Suppressor macrophage (primary cell): ENCODE results near the gene SARM1.
A peak's percentile ranks its signal among the peaks of the same experiment; 100 is the strongest.

Source experiments
- DNase-seq, 4 experiments: peaks; one replicate each; pipeline ENCODE4 v3.0.0-alpha.2; 2020 to 2022

The SARM1 gene

DNA sequence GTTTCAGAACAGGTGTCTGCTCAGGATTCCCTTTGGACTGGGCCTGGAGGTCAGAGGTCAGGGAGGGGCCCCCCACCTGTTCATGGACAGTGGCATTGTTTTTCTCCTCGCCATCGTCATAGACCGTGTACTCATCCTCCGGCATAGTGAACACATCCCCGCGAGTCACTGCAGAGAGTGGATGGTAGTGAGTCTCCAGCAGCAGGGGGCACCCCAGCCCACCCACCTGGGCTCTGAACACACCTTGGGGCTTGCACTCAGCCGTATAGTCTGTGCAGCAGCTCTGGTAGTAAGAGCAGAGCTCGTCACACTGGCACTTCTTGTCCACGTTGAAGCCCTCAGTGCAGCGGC lies 1.8 kb upstream of the SARM1 start:
- no peak for DNase-seq

DNA sequence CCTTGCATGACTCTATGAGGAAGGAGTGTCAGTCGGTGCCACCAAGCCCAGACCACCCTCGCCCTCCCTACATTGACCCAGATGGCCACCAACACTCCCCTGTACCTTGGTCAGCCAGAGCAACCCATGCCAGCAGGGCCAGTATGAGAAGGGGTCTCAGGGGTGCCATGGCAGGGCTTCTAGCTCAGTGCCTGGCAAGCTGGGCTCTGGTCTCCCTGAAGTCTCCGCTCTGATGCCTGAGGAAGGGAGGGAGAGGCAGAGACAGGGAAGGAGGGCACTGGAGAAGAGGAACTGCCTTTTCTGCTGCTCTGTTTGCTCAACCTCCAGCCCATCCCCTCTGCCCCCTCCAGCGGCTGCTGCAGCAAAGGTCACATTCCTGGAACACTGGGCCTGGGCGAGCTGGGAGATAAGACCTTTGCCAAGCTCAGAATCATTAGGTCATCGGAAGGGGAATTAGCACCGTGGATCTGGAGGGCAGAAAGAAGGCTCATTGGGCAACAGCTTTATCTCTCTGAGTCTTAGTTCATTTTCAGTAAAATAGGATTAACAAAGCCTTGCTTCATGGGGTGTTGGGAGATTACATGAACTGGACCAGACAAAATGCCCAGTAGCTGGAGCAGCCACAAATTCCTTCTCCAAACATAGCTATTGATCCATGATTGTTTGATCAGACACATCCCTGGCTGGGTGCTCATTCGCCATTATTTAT lies 1.3 kb upstream of the SARM1 start, which contains the start of gene VTN:
VTN (minus strand) TSS at position 273 of the 709 bp plus-strand sequence; CDS start at position 169, 104 bp downstream.
- peak; percentile 43 to 69 (median 62) for DNase-seq

DNA sequence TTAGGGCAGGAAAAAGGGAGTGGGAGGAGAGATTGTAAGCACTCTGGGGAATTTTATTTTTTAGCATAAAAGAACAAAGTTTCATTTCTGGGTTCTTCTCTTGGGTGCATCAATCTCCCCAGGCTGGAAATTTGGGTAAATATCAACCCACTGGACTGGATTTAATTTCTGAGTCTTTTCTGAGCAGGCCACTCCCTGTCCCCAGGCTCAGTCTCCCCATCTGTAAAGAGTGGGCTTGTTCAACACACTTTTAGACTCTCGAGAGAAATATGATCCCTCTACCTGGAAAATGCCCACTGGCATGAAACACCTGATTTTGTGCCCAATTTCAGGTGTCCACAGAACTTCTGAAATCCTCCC lies 770 bp upstream of the SARM1 start:
- no peak for DNase-seq

DNA sequence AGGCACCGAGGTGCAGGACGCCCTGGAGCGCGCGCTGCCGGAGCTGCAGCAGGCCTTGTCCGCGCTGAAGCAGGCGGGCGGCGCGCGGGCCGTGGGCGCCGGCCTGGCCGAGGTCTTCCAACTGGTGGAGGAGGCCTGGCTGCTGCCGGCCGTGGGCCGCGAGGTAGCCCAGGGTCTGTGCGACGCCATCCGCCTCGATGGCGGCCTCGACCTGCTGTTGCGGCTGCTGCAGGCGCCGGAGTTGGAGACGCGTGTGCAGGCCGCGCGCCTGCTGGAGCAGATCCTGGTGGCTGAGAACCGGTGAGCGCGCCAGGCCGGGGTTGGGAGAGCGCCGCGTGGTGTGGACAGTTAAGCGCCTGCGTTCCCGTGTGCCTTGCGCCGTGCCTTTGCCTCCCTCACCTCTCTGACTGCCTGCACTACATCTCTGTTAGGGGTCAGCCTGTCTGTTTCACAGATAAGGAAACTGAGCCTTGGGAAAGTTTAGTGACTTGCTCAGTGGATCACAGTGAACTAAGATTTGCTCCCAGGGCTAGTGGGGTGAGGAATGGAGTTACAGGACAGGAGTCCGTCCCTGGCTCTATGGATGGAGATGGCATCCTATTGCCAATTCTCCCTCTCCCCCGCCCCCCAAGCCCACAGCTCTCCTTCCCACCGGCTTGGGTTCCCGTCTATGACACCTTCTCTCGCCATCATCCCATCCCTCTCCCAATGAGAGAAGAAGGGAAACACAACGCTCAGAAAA lies 880 bp downstream of the SARM1 start:
- DNase-seq = peak in 2 of 4 experiments; percentile 23 to 29

DNA sequence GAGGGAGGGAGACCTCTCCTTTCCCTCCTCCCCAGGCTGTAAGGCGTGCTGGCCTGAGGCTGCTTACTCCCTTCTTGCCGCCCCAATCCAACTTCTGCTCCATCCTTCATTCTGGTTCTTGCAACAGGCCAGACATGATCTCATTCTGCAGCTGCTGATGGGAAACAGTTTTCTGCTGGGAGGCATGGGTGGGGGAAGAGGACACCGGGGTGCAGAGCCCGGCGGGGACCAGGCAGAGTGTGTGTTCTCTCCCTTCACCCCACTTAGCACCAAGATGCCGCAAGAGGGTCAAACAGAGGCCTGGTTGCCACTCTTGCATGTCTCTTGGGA lies 1.4 kb downstream of the SARM1 start:
- no peak for DNase-seq

DNA sequence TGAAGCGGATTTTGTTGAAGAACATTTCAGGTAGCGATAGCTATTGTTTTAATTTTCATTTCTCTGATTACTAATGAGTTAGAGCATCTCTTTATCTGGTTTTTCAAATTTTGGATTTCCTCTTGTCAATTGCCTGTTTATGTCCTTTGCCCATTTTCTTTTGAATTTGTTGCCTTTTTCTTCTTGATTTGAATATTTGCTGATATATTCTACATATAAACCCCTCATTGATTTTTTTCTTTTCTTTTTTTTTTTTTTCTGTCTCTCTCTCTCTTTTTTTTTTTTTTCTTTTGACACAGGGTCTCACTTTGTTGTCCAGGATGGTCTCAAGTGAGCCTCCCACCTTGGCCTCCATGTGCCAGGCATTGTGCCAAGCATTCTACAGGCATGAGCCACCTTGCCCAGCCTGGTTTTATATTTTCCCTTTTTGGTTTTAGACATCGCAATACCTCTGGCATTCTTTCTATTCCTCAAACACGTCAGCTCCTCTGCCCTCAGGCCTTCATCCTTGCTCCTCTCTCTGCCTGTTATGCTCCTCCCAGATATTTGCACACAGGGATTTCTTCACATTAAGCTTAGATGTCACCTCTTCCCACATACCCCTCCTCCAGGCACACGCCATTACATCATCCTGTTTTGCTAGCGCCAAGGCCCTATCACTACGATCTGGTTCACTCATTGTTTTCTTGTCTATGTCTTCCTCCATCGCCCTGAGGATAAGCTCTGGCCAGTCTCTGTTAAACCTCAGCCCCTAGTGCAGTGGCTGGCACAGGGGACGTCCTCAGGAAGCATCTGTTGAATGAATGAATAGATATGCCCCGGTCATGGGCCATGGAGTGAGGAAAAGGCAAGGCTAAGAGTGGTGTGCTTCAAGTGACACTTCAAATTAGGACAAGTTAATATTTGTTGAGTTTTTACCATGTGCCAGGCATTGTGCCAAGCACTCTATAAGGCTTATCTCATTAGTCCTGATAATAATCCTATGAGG lies 8.6 kb downstream of the SARM1 start:
- peak in 3 of 4 experiments; percentile 59 to 66 (median 66) for DNase-seq

DNA sequence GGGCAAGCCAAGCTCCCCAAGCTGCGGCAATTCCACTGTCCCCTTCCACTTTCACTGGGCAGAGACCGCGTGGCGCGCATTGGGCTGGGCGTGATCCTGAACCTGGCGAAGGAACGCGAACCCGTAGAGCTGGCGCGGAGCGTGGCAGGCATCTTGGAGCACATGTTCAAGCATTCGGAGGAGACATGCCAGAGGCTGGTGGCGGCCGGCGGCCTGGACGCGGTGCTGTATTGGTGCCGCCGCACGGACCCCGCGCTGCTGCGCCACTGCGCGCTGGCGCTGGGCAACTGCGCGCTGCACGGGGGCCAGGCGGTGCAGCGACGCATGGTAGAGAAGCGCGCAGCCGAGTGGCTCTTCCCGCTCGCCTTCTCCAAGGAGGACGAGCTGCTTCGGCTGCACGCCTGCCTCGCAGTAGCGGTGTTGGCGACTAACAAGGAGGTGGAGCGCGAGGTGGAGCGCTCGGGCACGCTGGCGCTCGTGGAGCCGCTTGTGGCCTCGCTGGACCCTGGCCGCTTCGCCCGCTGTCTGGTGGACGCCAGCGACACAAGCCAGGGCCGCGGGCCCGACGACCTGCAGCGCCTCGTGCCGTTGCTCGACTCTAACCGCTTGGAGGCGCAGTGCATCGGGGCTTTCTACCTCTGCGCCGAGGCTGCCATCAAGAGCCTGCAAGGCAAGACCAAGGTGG lies 9.8 kb downstream of the SARM1 start:
- DNase-seq = peak in 3 of 4 experiments; percentile 44 to 77 (median 71)

DNA sequence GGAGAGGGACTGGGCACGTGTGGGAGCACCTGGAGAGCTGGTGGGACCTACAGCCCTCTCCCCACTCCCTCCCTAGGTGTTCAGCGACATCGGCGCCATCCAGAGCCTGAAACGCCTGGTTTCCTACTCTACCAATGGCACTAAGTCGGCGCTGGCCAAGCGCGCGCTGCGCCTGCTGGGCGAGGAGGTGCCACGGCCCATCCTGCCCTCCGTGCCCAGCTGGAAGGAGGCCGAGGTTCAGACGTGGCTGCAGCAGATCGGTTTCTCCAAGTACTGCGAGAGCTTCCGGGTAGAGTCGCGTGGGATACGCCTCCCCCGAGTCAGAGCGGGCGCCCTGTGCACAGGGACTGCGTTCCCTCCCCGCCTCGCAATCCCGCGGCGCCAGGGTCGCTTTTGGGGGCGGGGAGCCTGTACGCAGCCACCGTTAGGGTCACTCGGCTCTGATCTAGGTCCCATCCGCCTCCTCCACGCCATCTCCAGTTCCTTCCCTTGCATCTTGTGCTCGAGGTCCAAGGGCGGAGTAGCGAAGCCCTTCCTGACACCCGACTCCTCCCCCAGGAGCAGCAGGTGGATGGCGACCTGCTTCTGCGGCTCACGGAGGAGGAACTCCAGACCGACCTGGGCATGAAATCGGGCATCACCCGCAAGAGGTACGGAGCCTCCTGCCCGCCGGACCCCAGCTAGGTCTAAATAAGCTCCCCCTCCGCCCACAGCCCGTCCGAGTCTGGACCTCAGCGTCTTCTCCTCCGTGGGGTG lies 13.0 kb downstream of the SARM1 start:
- DNase-seq = peak; percentile 66 to 78 (median 74)

DNA sequence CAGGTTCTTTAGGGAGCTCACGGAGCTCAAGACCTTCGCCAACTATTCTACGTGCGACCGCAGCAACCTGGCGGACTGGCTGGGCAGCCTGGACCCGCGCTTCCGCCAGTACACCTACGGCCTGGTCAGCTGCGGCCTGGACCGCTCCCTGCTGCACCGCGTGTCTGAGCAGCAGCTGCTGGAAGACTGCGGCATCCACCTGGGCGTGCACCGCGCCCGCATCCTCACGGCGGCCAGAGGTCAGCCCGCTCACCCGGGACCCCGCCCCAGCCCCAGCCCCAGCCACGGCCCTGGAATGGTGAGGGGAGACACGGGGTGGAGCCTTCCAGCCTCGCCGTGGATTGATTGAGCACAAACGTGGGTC lies 13.5 kb downstream of the SARM1 start:
- DNase-seq = no peak

DNA sequence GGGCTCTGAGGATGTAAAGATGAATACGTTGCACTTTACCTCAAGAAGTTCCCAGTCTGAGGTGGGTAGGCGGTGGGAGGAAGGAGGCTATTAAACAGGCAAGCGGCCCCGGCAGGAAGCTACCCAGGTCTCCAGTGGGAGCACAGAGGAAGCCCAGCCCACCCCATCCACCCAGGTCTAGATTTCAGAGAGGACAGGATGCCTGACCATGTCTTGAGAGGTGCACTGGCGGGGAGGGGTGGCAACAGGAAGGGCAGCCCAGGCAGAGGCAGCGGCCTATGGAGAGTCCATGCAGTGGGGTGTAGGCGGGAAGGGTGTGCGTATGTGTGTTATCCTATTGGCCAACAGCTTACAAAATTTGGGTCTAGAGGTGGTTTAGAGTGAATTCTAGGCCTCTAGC lies 13.9 kb downstream of the SARM1 start:
- DNase-seq = peak in 2 of 4 experiments; percentile 14 to 19

DNA sequence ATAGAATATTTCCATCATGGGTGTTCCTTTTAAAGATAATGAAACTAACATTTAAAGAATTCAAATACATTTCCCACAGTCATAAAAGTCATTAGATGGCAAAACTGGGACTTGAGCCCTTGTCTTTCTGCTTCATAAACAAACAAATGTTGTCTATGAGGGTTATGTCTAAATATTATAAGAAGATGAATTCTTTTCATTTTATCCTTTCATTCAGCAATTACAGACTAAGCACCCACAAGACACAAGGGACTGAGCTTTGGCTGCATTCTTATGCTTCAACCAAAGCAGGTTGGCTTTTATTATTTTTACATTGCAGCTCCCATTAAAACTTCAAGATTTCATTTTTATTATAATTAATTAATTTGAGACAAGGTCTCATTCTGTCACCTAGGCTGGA lies 14.9 kb downstream of the SARM1 start:
- DNase-seq = no peak

DNA sequence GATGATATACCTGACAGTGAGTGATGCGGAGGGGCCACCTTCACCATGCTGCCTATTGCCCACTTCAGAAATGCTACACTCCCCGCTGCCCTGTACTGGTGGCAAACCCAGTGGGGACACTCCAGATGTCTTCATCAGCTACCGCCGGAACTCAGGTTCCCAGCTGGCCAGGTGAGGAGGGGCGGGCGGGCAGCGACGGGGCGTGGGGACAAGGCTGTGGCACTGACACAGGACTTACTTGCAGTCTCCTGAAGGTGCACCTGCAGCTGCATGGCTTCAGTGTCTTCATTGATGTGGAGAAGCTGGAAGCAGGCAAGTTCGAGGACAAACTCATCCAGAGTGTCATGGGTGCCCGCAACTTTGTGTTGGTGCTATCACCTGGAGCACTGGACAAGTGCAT lies 16.6 kb downstream of the SARM1 start:
- no peak for DNase-seq

DNA sequence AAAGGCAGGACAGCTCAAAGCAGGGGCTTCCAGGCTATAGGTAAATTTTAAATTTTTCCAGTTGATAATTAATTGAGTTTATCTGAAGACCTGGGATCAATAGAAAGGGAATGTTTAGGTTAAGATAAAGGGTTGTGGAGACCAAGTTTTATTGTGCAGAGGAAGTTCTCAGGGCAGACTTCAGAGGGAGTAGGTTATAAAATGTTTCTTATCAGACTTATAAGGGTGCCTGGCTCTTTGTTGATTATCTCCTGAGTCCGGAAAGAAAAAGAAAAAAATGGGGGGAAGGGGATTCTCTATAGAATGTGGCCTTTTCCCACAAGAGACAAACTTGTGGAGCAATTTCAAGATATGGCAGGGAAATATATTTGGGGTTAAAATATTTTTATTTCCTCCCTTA lies 18.6 kb downstream of the SARM1 start:
- no peak for DNase-seq

DNA sequence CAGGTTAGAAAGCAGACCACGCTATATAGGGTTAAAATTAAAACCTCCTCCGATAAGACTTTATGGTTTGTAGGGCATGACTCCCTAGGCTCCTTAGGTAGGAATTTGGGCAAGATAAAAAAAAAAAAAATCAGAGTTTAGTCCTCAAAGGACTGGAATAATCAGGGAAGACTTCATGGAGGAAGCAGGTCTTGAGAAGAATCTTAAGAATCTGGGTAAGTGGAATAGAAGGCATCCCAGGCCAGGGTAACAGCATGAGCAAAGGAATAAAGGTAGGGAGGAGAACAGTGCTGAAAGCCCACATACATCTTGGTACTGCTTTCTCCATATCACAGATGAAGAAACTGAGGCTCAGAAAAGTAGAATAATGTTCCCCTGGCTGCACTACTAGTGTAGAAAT lies 19.1 kb downstream of the SARM1 start:
- no peak for DNase-seq

DNA sequence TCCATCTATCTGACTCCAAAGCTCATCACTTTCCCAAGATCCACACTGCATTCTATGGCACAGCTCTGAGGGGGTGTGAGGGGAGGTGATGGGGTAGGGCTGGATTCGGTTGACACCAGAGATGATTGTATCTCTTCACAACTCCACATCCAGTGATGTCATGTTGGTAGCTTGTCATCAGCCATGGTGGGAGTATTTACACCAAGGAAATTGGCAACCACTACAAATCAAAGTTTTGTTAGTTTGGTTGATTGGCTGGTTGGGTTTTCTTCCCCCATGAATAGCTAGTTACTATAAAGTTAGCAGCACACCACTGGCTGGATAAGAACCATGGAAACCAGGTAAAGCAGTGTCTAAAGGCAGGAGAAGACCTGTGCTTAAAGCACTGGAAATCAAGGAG lies 19.5 kb downstream of the SARM1 start:
- DNase-seq = no peak

DNA sequence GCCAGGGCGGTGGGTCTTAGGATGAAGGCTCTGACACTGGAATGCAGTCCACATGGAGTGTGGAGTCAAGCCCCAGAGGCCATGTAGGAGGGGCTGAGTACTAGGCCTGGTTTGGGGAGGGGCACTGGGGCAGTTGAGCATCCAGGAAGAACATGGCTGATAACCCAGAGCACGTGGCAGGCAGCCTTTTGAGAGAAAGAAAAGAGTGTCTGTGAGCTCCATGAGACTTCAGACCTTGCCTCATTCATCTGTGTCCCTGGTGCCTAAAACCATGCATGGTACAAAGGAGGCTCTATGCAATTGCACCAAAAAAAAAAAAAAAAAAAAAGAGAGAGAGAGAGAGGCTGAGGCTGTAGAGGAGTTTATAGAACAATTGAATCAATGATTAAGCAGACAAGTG lies 19.9 kb downstream of the SARM1 start:
- DNase-seq = no peak

DNA sequence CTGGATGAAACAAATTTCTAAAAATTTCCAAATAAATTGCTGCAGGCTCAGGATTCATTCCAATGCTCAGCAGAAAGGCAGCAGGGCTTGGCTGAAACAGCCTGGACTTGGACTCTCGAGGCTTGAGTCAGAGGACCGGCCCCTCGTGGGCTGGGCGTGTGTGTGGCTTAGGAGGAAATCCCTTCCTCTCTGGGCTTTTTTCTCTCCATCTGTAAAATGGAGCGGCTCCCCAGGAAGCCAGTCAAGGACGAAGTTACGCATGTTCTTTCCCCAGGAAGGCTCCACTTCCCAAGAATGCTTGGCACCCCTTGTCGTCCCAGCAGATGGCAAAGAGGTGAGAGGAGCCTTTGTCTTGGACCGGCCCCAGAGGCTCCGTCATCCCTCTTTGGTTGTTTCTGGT lies 21.0 kb downstream of the SARM1 start:
- no peak for DNase-seq

DNA sequence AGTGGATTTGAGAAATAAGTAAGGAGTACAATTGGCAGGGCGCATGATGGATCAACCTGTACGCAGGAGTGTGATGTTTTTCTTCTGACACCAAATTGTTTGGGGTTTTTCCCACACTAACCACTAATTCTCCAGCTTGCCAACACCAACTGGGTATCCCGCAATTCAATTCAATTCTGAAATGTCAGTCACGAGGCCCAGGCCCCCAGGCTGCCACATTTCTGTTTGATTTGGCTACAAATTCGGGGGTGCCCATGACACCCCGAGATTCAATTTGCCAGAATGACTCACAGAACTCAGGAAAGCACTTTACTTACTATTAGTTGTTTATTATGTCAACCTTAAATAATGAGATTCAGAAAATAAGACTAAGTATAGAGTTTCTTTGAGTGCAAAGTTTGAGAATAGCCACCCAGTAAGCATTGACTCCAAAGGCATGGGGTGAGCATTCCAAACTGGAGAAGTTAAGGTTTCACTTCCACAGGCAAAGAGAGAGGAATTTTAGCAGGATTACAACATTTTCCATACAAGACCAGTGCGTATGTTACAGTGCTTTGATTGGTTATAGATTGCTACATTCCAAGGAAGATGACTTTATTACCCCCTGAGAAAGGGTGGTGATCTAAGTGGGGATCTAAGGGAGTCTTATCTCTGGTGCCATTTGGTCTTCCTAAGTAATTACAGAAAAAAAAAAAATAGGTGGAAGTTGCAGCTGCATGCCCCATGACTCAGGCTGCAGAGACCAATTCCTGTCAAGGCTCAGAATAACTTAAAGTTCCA lies 23.0 kb downstream of the SARM1 start:
- DNase-seq = peak in 2 of 4 experiments; percentile 15 to 24

DNA sequence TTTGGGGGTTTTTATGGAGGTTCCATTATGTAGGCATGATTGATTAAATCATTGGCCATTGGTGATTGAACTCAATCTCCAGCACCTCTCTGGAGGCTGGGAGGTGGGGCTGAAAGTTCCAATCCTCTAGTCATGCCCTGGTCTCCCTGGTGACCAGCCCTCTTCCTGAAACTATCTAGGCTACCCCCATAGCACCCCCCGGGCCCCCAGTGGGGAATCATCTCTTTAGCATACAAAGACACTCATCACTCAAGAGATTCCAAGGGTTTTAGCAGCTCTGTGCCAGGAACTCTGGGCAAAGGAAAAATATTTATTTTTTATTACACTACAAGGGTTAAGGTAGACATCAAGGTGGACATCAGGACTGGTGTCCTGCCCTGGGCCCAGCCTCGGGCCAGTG lies 23.9 kb downstream of the SARM1 start:
- DNase-seq = no peak

DNA sequence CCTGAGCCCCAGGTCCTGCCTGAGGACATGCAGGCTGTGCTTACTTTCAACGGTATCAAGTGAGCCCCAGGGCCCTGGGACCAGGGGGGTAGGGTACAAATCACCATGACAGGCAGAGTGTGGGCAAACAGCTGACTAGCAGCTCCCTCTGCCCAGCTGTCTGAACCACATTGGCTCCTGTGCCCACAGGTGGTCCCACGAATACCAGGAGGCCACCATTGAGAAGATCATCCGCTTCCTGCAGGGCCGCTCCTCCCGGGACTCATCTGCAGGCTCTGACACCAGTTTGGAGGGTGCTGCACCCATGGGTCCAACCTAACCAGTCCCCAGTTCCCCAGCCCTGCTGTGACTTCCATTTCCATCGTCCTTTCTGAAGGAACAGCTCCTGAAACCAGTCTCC lies 24.5 kb downstream of the SARM1 start:
- no peak for DNase-seq

DNA sequence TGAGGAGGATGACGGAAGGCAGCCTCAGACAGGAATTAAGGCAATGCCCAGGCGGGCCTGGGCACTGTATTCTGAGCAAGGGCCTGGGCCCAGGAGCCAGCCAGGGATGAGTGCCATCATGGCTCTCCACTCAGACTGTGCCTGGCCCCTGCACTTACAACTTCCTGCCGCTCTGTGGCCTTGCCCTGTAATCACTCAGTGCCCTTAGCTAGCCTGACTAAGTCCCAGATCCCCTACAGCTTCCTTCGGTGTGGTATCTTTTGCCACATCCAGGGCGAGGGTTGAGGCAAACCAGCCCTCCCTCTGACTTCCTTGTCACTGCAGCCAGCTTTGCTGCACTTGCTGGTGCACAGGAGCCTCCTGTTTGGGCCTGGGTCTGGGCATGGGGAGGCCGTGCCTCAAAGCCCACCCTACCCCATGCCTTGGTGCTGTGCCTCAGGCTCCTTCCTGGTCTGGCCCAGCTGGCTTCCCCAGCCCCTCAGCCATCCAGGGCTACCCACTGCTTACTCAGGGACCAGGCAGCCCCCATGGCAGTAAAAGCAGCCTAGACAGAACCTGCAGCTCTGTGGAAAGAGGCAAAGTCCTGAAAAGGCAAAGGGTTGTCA lies 25.2 kb downstream of the SARM1 start:
- peak; percentile 16 to 45 (median 30) for DNase-seq
